Progenitor cell of endocrine pancreas (in vitro differentiated cells): Measurements from ENCODE around the gene FAM78A. TPM values are rescaled to one million over a fixed set of nuclear protein-coding genes. Genes with fewer than 3 reads are reported as not detected.

Experiments used
- DNase-seq: peaks from one replicate; pipeline ENCODE4 v3.0.0; 2021; ENCODE audit warnings: low spot score; ENCODE audit not compliant: unreplicated experiment
- H3K27ac Mint-ChIP-seq: 2 replicates; pipeline ENCODE4 v1.8.0; 2021; ENCODE audit warnings: mild to moderate bottlenecking, moderate library complexity, mixed read lengths
- H3K27me3 Mint-ChIP-seq: 2 replicates; pipeline ENCODE4 v1.8.0; 2021; ENCODE audit warnings: mixed read lengths
- H3K36me3 Mint-ChIP-seq: 2 replicates; pipeline ENCODE4 v1.8.0; 2022; ENCODE audit warnings: mixed read lengths; ENCODE audit not compliant: insufficient read depth
- H3K4me1 Mint-ChIP-seq: 2 replicates; pipeline ENCODE4 v1.8.0; 2021; ENCODE audit warnings: low read depth, mixed read lengths
- H3K4me3 Mint-ChIP-seq: 2 replicates; pipeline ENCODE4 v1.8.0; 2021; ENCODE audit warnings: low read depth, mild to moderate bottlenecking, moderate library complexity, mixed read lengths
- H3K9me3 Mint-ChIP-seq: 2 replicates; pipeline ENCODE4 v1.8.0; 2021; ENCODE audit warnings: low read depth, mixed read lengths
- total RNA-seq: library from RNA; stranded (reverse); gene quantifications from 2 replicates; pipeline ENCODE4 v1.2.1, GENCODE V29; 2021
- TF ChIP-seq, protein P1 (sequence below): fragments of 200-600 bp; sonication (generic); IDR thresholded peaks from one replicate; pipeline ENCODE4 v1.5.0; 2021; ENCODE audit warnings: antibody characterized with exemption, mild to moderate bottlenecking; ENCODE audit not compliant: unreplicated experiment

Gene FAM78A
- total RNA-seq, 1 donor from 2014 or later = 2.0 TPM

DNA sequence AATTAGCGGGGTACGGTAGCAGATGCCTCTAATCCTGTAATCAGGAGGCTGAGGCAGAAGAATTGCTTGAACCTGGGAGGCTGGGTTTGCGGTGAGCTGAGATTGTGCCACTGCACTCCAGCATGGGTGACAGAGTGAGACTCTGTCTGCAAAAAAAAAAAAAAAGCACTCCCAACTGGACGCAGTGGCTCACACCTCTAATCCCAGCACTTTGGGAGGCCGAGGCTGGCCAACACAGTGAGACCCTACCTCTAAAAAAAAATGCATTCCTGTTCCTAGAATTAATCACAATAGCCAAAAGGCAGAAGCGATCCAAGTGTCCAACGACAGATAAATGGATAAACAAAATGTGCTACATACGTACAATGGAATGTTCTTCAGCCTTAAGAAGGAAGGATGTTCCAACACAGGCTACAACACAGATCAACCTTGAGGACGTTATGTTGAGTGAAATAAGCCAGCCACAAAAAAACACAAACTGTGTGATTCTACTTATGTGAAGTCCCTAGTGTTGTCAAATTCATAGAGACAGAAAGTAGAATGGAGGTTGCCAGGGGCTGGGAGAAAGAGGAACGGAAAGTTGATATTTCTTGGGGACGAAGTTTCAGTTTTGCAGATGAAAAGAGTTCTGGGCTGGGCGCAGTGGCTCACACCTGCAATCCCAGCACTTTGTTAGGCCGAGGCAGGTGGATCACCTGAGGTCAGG, 13.8 kb downstream of the FAM78A start:
- Mint-ChIP-seq H3K4me1 (no peaks in the 10 kb centered on the region), H3K9me3 (no peaks in the 10 kb centered on the region), H3K27ac (no peak overlapping the region), H3K4me3 (no peak overlapping the region), H3K36me3 (peaks cover 2% of the 10 kb centered on the region), H3K27me3 (no peaks in the 10 kb centered on the region)
- TF ChIP-seq, protein P1, sequence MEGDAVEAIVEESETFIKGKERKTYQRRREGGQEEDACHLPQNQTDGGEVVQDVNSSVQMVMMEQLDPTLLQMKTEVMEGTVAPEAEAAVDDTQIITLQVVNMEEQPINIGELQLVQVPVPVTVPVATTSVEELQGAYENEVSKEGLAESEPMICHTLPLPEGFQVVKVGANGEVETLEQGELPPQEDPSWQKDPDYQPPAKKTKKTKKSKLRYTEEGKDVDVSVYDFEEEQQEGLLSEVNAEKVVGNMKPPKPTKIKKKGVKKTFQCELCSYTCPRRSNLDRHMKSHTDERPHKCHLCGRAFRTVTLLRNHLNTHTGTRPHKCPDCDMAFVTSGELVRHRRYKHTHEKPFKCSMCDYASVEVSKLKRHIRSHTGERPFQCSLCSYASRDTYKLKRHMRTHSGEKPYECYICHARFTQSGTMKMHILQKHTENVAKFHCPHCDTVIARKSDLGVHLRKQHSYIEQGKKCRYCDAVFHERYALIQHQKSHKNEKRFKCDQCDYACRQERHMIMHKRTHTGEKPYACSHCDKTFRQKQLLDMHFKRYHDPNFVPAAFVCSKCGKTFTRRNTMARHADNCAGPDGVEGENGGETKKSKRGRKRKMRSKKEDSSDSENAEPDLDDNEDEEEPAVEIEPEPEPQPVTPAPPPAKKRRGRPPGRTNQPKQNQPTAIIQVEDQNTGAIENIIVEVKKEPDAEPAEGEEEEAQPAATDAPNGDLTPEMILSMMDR = no peak
- DNase-seq = no peak

DNA sequence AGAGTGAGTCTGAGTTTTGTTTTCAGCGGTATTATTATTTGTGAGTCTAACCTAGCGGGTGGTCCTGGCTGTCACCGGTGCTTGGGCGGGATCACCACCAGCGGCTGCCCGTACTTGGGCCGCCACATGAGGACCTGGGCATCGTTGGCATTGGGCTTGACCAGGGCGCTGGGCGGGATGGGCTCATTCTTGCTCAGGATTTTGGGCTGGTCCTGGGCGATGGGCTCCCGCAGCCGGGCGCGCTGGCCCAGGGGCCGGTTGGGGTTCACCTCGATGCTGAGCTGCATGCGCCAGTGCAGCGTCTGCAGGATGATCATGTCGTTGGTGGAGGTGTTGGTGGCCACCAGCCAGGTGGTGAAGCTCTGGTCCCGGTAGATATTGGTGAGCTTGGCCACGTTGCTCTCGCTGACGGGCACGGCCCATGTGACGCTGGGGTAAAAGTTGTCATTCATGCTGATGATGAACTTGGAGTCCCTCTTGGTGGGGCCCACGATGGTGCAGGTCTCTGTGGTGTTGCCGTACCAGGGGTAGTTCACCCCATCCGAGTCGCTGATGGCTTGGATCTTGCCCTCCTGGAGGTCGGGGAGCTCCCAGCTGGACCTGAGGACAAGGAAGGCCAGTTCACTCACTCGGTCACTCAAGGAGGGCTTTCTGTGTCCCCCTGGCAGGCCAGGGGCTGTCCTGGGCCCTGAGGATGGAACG, 15.4 kb downstream of the FAM78A start:
- Mint-ChIP-seq H3K27me3 (no peaks in the 10 kb centered on the region), H3K27ac (no peak overlapping the region), H3K36me3 (peaks cover 2% of the 10 kb centered on the region), H3K4me3 (no peak overlapping the region), H3K9me3 (no peaks in the 10 kb centered on the region), H3K4me1 (no peaks in the 10 kb centered on the region)
- TF ChIP-seq, protein P1 = no peak
- no peak for DNase-seq

DNA sequence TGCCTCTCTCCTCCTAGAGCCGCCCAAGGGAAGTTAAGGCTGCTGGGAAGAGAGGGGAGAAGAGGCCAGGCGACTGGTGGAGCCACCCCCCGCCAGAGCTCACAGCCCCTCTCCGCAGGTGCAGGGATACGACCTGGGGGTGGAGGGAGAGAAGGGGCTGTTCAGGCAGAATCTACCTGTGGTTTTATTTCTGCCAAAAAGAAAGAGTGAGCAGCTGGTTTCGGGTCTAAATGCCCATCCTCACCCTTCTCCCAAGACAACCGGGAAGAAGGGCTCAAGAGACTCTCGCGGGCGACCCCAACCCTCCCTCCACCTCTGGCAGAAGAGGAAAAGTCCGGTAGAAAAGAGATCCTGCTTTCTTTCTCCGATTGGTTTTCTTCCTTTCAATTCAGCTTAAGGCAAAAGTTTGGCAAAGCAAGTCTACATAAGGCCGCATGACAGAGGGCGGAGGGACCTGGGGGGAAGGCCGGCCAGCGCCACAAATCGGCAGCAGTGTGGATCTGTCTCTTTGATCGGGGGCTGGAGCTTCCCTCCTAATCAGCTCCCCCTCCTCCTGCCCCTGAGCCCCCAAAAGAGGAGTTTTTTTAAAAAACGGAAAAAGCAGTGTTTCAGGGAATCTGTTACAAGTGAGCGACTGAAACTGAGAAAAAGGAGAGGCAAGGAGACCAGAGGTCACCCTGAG, 16.3 kb downstream of the FAM78A start:
- Mint-ChIP-seq H3K4me3 (no peak overlapping the region), H3K4me1 (no peaks in the 10 kb centered on the region), H3K9me3 (no peaks in the 10 kb centered on the region), H3K27ac (no peak overlapping the region), H3K27me3 (no peaks in the 10 kb centered on the region), H3K36me3 (peaks cover 2% of the 10 kb centered on the region)
- DNase-seq = no peak
- TF ChIP-seq, protein P1 = no peak

DNA sequence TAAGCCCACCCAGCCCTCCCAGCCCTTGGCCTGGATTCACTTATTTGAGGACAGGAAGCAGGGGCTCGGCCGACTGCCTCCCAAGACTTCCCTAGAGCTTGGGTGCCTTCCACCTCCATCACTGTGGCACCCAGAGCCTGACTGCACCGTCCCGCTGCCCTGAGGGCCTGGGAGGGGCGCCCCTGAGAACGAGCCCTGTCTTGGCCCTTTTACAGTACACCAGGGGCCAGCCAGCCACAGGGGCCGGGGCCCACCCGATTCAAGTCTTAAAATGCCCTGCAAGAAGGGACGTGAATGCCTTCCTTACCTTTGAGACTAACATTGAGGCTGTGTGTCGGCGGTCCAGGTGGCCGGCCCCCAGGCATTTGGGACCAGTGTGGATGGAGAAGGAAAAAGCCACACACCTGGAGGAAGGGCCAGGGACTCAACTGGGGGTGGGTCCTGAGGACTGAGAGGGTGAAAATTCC, 16.8 kb downstream of the FAM78A start:
- H3K36me3 Mint-ChIP-seq = peaks cover 2% of the 10 kb centered on the region
- TF ChIP-seq, protein P1 = no peak
- DNase-seq = no peak
- H3K27ac Mint-ChIP-seq = no peak overlapping the region
- H3K4me3 Mint-ChIP-seq = no peak overlapping the region
- no peaks in the 10 kb centered on the region for H3K4me1 Mint-ChIP-seq
- H3K27me3 Mint-ChIP-seq = no peaks in the 10 kb centered on the region
- H3K9me3 Mint-ChIP-seq = no peaks in the 10 kb centered on the region

DNA sequence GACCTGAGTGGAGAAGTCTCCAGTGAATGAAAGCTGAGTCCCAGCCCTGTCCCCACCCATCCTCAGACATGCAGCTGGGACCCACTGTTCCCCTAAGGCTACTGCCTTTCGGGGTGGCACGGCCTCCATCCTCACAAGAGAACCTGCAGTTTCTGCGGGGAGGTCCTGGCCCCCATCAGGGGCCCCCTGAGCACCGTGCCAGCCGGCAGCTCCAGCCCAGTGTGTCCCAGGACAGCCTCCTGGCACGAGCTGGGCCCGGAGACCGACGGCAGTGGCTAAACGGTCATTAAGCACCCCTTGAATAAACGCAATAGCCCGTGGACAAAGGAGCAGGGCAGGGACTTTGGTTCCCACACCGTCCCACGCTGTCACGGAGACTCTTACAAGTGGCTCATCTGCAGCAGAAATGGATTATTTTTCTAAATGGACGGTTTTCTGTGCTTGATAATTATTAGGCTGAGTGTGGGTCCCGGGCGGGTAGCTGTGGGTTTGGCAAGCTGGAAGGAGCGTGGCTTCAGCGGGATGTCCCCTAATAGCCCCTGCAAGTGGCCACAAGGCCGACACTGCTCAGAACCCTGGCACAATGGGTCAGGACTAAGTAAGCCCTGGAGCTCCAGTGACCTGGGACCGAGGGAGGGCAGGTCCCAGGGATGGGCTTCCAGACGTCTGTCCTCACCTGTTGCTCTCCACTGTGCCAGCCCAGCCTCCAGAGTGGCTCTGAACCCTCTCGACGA, 17.4 kb downstream of the FAM78A start:
- no peak overlapping the region for H3K27ac Mint-ChIP-seq

More for the DNA sequence above, 17.4 kb downstream of the FAM78A start:
- Mint-ChIP-seq H3K36me3 (peaks cover 2% of the 10 kb centered on the region), H3K27me3 (no peaks in the 10 kb centered on the region), H3K9me3 (no peaks in the 10 kb centered on the region), H3K4me1 (no peaks in the 10 kb centered on the region), H3K4me3 (no peak overlapping the region)
- DNase-seq = no peak
- TF ChIP-seq, protein P1 = no peak
